ENCODE data around the gene KRT83. TPM values are rescaled to one million over a fixed set of nuclear protein-coding genes. Genes with fewer than 3 reads are reported as not detected.

KRT83 gene
- total RNA-seq, 2 donors from 2014 or later, result 0.74 TPM; not detected in 1

DNA sequence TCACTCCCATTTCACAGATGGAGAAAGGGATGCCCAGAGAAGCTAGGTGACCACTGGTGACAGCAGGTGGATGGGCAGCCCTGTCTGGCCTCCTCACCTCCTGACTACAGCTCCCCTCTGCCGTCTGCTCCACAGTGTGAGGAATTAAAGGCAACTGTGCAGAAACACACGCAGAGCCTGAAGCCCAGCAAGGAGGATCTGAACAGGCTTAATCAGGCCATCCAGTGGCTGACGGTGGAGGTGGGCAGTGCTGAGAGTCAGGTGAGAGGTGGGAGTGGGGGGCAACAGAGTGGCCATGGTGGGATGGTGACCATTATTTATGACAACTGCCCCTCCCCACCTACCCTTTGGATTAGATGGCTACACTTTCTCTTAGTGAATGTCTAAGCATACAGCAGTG lies 45.5 kb downstream of the KRT83 start:
- peaks cover 5% of the 10 kb centered on the region for H3K4me1 ChIP-seq (replicated peaks)
- H3K36me3 ChIP-seq, result no peaks in the 10 kb centered on the region
- 83% methylated on average over 3 of the region's 3 CpGs for WGBS
- H3K27ac ChIP-seq, result no peak overlapping the region
- H3K27me3 ChIP-seq (replicated peaks; ENCODE audit: insufficient read depth), result no peaks in the 10 kb centered on the region
- TF ChIP-seq CTCF (IDR thresholded peaks at IDR 0.05) (no peak), POLR2AphosphoS5 (IDR thresholded peaks at IDR 0.05) (no peak), POLR2A (IDR thresholded peaks at IDR 0.05) (no peak)
- no peak for DNase-seq (ENCODE audit: low spot score)
- no peaks in the 10 kb centered on the region for H3K9me3 ChIP-seq
- H3K4me3 ChIP-seq, result no peak overlapping the region
- intact Hi-C loops (cut with DNase I), result loop anchor here (5.0 kb wide), 2 partner anchors 52 to 118 kb away; no protein-coding TSS in a partner anchor

GRCh38 chr12:52274521-52275120 lies 46.6 kb downstream of the KRT83 start, which contains the start of gene KRT86:
Gene KRT86, plus strand, starts transcription at chr12:52274645. Its CDS starts 27,272 bp downstream, at chr12:52301917.
- intact Hi-C loops (cut with DNase I), result loop anchor here (5.0 kb wide), 2 partner anchors 53 to 117 kb away; no protein-coding TSS in a partner anchor
- H3K9me3 ChIP-seq, result no peaks in the 10 kb centered on the region
- WGBS, result 79% methylated on average over 3 of the region's 3 CpGs

GRCh38 chr12:52271158-52271557 lies 50.0 kb downstream of the KRT83 start:
- DNase-seq (ENCODE audit: low spot score), result no peak
- Histone ChIP-seq H3K27ac (no peak overlapping the region), H3K4me1 (replicated peaks) (no peaks in the 10 kb centered on the region), H3K9me3 (no peaks in the 10 kb centered on the region), H3K27me3 (replicated peaks; ENCODE audit: insufficient read depth) (no peaks in the 10 kb centered on the region), H3K36me3 (no peaks in the 10 kb centered on the region), H3K4me3 (no peak overlapping the region)
- 92% methylated on average over 1 of the region's 1 CpG for WGBS
- intact Hi-C loops (cut with DNase I), result no loop called here
- no peak for TF ChIP-seq POLR2AphosphoS5 (IDR thresholded peaks at IDR 0.05)
- no peak for TF ChIP-seq POLR2A (IDR thresholded peaks at IDR 0.05)
- TF ChIP-seq CTCF (IDR thresholded peaks at IDR 0.05), result no peak

More at GRCh38 chr12:52274521-52275120, 46.6 kb downstream of the KRT83 start, which contains the start of gene KRT86:
- no peak for DNase-seq (ENCODE audit: low spot score)
- Histone ChIP-seq H3K4me1 (replicated peaks) (peaks cover 5% of the 10 kb centered on the region), H3K27ac (no peak within 1 kb of the TSS), H3K4me3 (no peak within 1 kb of the TSS), H3K27me3 (replicated peaks; ENCODE audit: insufficient read depth) (no peaks in the 10 kb centered on the region), H3K36me3 (no peaks in the 10 kb centered on the region)
- TF ChIP-seq POLR2A (IDR thresholded peaks at IDR 0.05) (no peak), CTCF (IDR thresholded peaks at IDR 0.05) (no peak)

- no peaks in the 10 kb centered on the region for H3K4me1 ChIP-seq (replicated peaks)
- H3K4me3 ChIP-seq, result no peak overlapping the region
- no peaks in the 10 kb centered on the region for H3K9me3 ChIP-seq
- no peaks in the 10 kb centered on the region for H3K36me3 ChIP-seq
- H3K27me3 ChIP-seq (replicated peaks; ENCODE audit: insufficient read depth), result no peaks in the 10 kb centered on the region
- intact Hi-C loops (cut with DNase I), result no loop called here
- TF ChIP-seq POLR2AphosphoS5 (IDR thresholded peaks at IDR 0.05) (no peak), POLR2A (IDR thresholded peaks at IDR 0.05) (no peak), CTCF (IDR thresholded peaks at IDR 0.05) (no peak)
- DNase-seq (ENCODE audit: low spot score), result no peak
- H3K27ac ChIP-seq, result no peak overlapping the region
- 91% methylated on average over 6 of the region's 6 CpGs for WGBS
Measured at GRCh38 chr12:52270541-52271070, 50.6 kb downstream of the KRT83 start.

GRCh38 chr12:52268212-52268611 lies 53.0 kb downstream of the KRT83 start:
- TF ChIP-seq CTCF (IDR thresholded peaks at IDR 0.05) (no peak), POLR2AphosphoS5 (IDR thresholded peaks at IDR 0.05) (no peak), POLR2A (IDR thresholded peaks at IDR 0.05) (no peak)
- 76% methylated on average over 2 of the region's 2 CpGs for WGBS
- no peak for DNase-seq (ENCODE audit: low spot score)
- H3K36me3 ChIP-seq, result no peaks in the 10 kb centered on the region
- H3K9me3 ChIP-seq, result no peaks in the 10 kb centered on the region
- no peaks in the 10 kb centered on the region for H3K4me1 ChIP-seq (replicated peaks)
- H3K4me3 ChIP-seq, result no peak overlapping the region
- no peaks in the 10 kb centered on the region for H3K27me3 ChIP-seq (replicated peaks; ENCODE audit: insufficient read depth)
- intact Hi-C loops (cut with DNase I), result no loop called here
- no peak overlapping the region for H3K27ac ChIP-seq

Data from prostate gland (tissue), 2 donors.